Stimulated activated effector memory CD8-positive, alpha-beta T cell treated with anti-CD3 and anti-CD28 coated beads, Interleukin-12 subunit alpha, Interleukin-12 subunit beta, amount 100 ng/mL, for 72 hours (primary cell): ENCODE data around the gene DCDC2C.

Source experiments
- ATAC-seq: fragments of 150-1000 bp; cut with Tn5 transposase; 2 replicates; pipeline ENCODE4 v1.10.0; 2021
- DNase-seq, 2 donors: peaks; one replicate each; pipeline ENCODE4 v3.0.0; 2021 to 2022; ENCODE audit warnings: low spot score in 2 of 2
- H3K27ac Mint-ChIP-seq: one replicate; pipeline ENCODE4 v1.8.0; 2022; ENCODE audit warnings: mild to moderate bottlenecking, mixed read lengths
- H3K36me3 Mint-ChIP-seq: one replicate; pipeline ENCODE4 v1.8.0; 2022; ENCODE audit warnings: mild to moderate bottlenecking, mixed read lengths
- H3K4me1 Mint-ChIP-seq: one replicate; pipeline ENCODE4 v1.8.0; 2022; ENCODE audit warnings: mixed read lengths
- H3K4me3 Mint-ChIP-seq: one replicate; pipeline ENCODE4 v1.8.0; 2022; ENCODE audit warnings: mild to moderate bottlenecking, mixed read lengths
- H3K9me3 Mint-ChIP-seq: one replicate; pipeline ENCODE4 v1.8.0; 2022; ENCODE audit warnings: mixed read lengths

Gene DCDC2C

GRCh38 chr2:3683748-3684454 is 19.5 kb upstream of the DCDC2C start:
- Mint-ChIP-seq H3K4me3 (no peak overlapping the region), H3K36me3 (no peaks in the 10 kb centered on the region), H3K27ac (no peak overlapping the region), H3K4me1 (no peaks in the 10 kb centered on the region), H3K9me3 (no peaks in the 10 kb centered on the region)
- DNase-seq: no peak
- no peak for ATAC-seq

- H3K4me3 Mint-ChIP-seq: no peak overlapping the region
- peaks cover 10% of the 10 kb centered on the region for H3K9me3 Mint-ChIP-seq
- DNase-seq (no peak), ATAC-seq (no peak)
- H3K4me1 Mint-ChIP-seq: no peaks in the 10 kb centered on the region
- no peaks in the 10 kb centered on the region for H3K36me3 Mint-ChIP-seq
- no peak overlapping the region for H3K27ac Mint-ChIP-seq
Measured at GRCh38 chr2:3689998-3690748, 13.2 kb upstream of the DCDC2C start.

DNA sequence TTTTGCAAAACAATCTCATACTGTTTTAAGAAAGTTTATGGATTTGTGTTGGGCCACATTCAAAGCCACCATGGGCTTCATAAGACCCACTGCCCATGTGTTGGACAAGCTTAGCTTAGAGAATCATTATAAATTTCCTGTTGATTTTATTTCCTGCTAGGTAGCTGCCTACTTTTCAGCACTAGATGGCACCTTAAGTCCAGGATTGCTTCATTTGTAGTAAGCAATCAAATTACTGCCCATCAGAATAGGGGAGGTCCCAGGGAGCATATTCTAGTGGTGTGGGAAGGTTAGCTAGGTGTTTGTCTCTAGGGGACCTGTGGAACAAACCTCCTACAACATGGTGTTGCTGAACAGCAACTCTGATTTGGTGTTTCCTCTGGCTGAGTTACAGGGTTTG is 11.0 kb upstream of the DCDC2C start:
- ATAC-seq: no peak
- Mint-ChIP-seq H3K27ac (no peak overlapping the region), H3K36me3 (no peaks in the 10 kb centered on the region), H3K4me1 (no peaks in the 10 kb centered on the region), H3K9me3 (peaks cover 10% of the 10 kb centered on the region), H3K4me3 (no peak overlapping the region)
- DNase-seq: no peak

GRCh38 chr2:3696545-3696944 is 6.8 kb upstream of the DCDC2C start:
- ATAC-seq: no peak
- H3K9me3 Mint-ChIP-seq: no peaks in the 10 kb centered on the region
- H3K27ac Mint-ChIP-seq: no peak overlapping the region
- no peak for DNase-seq
- H3K4me3 Mint-ChIP-seq: no peak overlapping the region
- H3K4me1 Mint-ChIP-seq: no peaks in the 10 kb centered on the region
- no peaks in the 10 kb centered on the region for H3K36me3 Mint-ChIP-seq

- Mint-ChIP-seq H3K36me3 (no peaks in the 10 kb centered on the region), H3K4me1 (peaks cover 6% of the 10 kb centered on the region), H3K9me3 (no peaks in the 10 kb centered on the region), H3K4me3 (no peak overlapping the region), H3K27ac (no peak overlapping the region)
- DNase-seq: no peak
- ATAC-seq: no peak
Measured at GRCh38 chr2:3701071-3701470, 2.3 kb upstream of the DCDC2C start.

- Mint-ChIP-seq H3K9me3 (no peaks in the 10 kb centered on the region), H3K4me3 (no peak overlapping the region), H3K36me3 (no peaks in the 10 kb centered on the region), H3K4me1 (peaks cover 6% of the 10 kb centered on the region), H3K27ac (no peak overlapping the region)
- DNase-seq (no peak), ATAC-seq (no peak)
Measured at GRCh38 chr2:3703757-3704355, 481 bp downstream of the DCDC2C start.

- peaks cover 6% of the 10 kb centered on the region for H3K4me1 Mint-ChIP-seq
- no peaks in the 10 kb centered on the region for H3K36me3 Mint-ChIP-seq
- no peak overlapping the region for H3K4me3 Mint-ChIP-seq
- ATAC-seq (no peak), DNase-seq (no peak)
- no peak overlapping the region for H3K27ac Mint-ChIP-seq
- H3K9me3 Mint-ChIP-seq: no peaks in the 10 kb centered on the region
Measured at GRCh38 chr2:3704692-3705091, 1.3 kb downstream of the DCDC2C start.

DNA sequence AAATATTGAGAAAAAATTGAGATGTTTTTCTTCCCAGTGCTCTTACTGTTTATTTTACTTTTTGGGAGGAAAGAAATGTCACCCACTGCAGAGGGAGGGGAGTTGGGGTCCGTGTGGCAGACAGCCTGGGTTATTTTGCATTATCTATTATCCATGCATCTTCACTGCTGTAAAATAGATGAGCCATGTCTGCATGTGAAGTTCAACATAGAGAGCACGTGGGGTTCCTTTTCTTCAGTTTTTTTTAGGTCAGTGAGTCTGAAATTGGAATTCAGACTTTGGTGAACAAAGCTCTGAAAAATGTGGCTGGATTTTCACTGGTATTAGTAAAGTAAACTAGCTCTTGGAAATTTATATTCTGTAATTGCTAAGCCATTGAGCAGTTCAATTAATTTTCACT is 2.4 kb downstream of the DCDC2C start:
- no peaks in the 10 kb centered on the region for H3K9me3 Mint-ChIP-seq
- H3K4me1 Mint-ChIP-seq: peaks cover 6% of the 10 kb centered on the region
- H3K36me3 Mint-ChIP-seq: no peaks in the 10 kb centered on the region
- no peak overlapping the region for H3K27ac Mint-ChIP-seq
- ATAC-seq (no peak), DNase-seq (no peak)
- H3K4me3 Mint-ChIP-seq: no peak overlapping the region

DNA sequence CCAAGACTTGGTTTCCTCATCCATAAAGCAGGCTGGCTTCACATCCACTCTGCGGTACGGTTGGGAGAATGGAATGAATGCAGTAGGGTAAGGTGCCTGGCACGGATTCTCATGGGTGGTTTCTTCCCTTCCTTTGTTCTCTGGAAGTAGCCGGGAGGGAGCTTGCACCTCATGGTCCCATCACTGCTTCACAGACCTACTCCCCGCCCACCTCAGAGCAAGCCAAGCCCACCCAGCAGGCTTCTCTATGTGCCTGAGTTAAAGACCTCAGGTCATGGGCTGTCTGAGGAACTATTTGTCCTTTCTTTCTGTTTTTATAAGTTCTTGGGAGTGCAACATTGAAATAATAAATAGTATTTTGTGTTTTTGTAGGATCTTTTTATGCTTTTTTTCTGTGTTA is 3.5 kb downstream of the DCDC2C start:
- Mint-ChIP-seq H3K27ac (no peak overlapping the region), H3K36me3 (no peaks in the 10 kb centered on the region), H3K4me1 (peaks cover 6% of the 10 kb centered on the region), H3K9me3 (no peaks in the 10 kb centered on the region), H3K4me3 (no peak overlapping the region)
- no peak for ATAC-seq
- no peak for DNase-seq

DNA sequence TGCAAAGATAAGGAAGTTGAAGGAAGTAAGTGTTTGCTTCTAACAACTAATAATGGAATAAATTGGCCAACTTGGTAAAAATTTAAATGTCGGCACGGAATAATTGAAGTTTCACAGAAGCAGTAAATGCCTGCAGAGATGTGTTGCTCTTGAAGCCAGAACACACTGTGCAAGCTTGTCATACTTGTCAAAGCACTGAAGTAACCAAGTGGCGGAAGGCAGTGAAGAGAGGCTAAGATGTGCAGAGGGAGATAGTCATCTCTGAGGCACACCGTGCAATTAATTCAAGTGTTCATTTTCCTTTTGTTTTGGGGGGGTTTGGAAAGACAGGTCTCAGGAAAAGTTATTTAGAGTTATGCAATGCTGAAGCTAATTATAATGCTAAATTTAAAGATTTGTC is 5.2 kb downstream of the DCDC2C start:
- no peak overlapping the region for H3K4me3 Mint-ChIP-seq
- DNase-seq (no peak), ATAC-seq (no peak)
- H3K4me1 Mint-ChIP-seq: peaks cover 6% of the 10 kb centered on the region
- H3K27ac Mint-ChIP-seq: no peak overlapping the region
- no peaks in the 10 kb centered on the region for H3K36me3 Mint-ChIP-seq
- no peaks in the 10 kb centered on the region for H3K9me3 Mint-ChIP-seq

GRCh38 chr2:3709225-3709624 is 5.8 kb downstream of the DCDC2C start:
- H3K9me3 Mint-ChIP-seq: no peaks in the 10 kb centered on the region

GRCh38 chr2:3712424-3712823 is 9.0 kb downstream of the DCDC2C start:
- Mint-ChIP-seq H3K27ac (no peak overlapping the region), H3K4me3 (no peak overlapping the region), H3K36me3 (no peaks in the 10 kb centered on the region), H3K9me3 (no peaks in the 10 kb centered on the region), H3K4me1 (no peaks in the 10 kb centered on the region)
- DNase-seq: no peak
- no peak for ATAC-seq

More at GRCh38 chr2:3709225-3709624, 5.8 kb downstream of the DCDC2C start:
- Mint-ChIP-seq H3K4me1 (peaks cover 6% of the 10 kb centered on the region), H3K36me3 (no peaks in the 10 kb centered on the region), H3K4me3 (no peak overlapping the region), H3K27ac (no peak overlapping the region)
- no peak for DNase-seq
- ATAC-seq: no peak

DNA sequence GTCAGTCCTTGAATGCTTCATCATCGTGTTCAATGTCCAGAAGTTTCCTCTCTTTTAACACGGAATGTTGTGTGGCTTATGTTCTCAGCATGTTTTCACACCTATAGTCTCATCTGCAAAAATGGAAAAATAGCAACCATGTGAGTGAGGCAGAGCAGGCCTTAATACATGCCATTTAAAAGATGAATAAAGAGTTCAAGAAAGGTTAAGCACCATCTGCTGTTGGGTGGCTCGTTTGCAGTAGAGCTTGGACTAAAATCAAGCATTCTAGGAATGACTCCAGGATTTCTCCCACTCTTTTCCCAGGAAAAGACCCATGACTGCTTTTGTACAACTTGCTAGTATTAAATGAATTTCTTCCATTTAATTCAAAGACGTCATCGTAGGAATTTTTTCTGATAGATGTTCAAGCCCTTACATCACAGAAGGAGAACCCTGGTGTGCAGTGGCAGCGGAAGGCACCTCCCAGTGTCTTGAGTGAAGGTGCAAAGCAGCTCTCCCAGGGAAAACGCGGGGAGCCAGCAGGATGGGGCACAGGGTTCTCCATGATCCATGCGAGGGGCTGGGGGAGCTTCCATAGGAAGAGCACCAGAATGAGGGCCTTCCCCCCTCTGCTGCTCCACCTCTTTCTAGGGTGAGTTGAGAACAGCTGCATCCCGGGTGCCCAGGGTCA is 9.6 kb downstream of the DCDC2C start:
- no peaks in the 10 kb centered on the region for H3K4me1 Mint-ChIP-seq
- no peaks in the 10 kb centered on the region for H3K36me3 Mint-ChIP-seq
- H3K9me3 Mint-ChIP-seq: no peaks in the 10 kb centered on the region

GRCh38 chr2:3718679-3719078 is 15.3 kb downstream of the DCDC2C start:
- no peak overlapping the region for H3K4me3 Mint-ChIP-seq
- H3K36me3 Mint-ChIP-seq: no peaks in the 10 kb centered on the region
- H3K4me1 Mint-ChIP-seq: no peaks in the 10 kb centered on the region
- no peak for ATAC-seq
- H3K9me3 Mint-ChIP-seq: no peaks in the 10 kb centered on the region
- no peak for DNase-seq
- H3K27ac Mint-ChIP-seq: no peak overlapping the region

More for the DNA sequence above, 9.6 kb downstream of the DCDC2C start:
- no peak overlapping the region for H3K27ac Mint-ChIP-seq
- DNase-seq (no peak), ATAC-seq (no peak)
- no peak overlapping the region for H3K4me3 Mint-ChIP-seq

DNA sequence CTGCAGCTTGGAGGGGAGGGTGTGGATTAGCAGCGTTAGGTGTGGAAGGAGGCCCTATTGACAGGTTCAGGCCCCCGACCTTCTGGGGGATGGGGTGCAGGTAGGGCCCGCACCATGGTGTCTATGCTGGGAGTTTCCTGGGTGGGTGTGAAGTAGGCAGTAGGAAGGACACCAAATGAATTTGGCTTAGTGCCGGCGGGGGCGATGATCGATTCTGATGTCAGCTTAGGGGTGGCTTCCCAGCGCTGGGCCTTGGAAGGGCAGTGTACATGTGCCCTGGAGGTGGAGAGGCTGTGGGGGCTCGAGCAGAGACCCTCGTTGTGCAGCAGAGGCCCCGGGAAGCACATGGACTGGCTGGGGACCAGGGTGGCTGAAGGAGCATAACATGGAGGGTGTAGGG is 21.6 kb downstream of the DCDC2C start:
- Mint-ChIP-seq H3K9me3 (no peaks in the 10 kb centered on the region), H3K27ac (no peak overlapping the region), H3K36me3 (no peaks in the 10 kb centered on the region), H3K4me1 (no peaks in the 10 kb centered on the region), H3K4me3 (no peak overlapping the region)
- DNase-seq: no peak
- no peak for ATAC-seq
